ENCODE measurements around the gene CREB3. TPM values are rescaled to one million over a fixed set of nuclear protein-coding genes. Genes with fewer than 3 reads are reported as not detected.

Gene CREB3
- total RNA-seq: 79.8 and 82.0 TPM in 2 replicates

GRCh38 chr9:35732185-35732799, at the start of gene CREB3, which contains the start of gene TLN1:
CREB3 (plus strand) TSS chr9:35732666; CDS start chr9:35732773, 107 bp downstream.
TLN1 (minus strand) TSS chr9:35732195; CDS start chr9:35725694, 6,501 bp downstream.

GRCh38 chr9:35689542-35690293, 42.7 kb upstream of the CREB3 start, which contains the start of gene TPM2:
TPM2 (minus strand) TSS chr9:35689925; CDS start chr9:35689817, 108 bp downstream.

GRCh38 chr9:35748858-35749514, 16.5 kb downstream of the CREB3 start, which contains the start of the genes GBA2 and RGP1:
GBA2 (minus strand) TSS chr9:35749228; CDS start chr9:35748704, 524 bp downstream.
RGP1 (plus strand) TSS chr9:35749287; CDS start chr9:35749756, 469 bp downstream.

GRCh38 chr9:35754264-35754663, 21.8 kb downstream of the CREB3 start, which contains the start of gene MSMP:
MSMP (minus strand) TSS chr9:35754276; CDS start chr9:35754129, 147 bp downstream.

Other genes with a start within 250 kb of the CREB3 start
- gene RUSC2, start 242.6 kb upstream of the CREB3 start, total RNA-seq: 18.2 and 22.1 TPM in 2 replicates
- gene TESK1, start 127.4 kb upstream of the CREB3 start, total RNA-seq: 8.2 and 9.6 TPM in 2 replicates
- 1.1 TPM in 2 replicates for gene CD72, start 114.3 kb upstream of the CREB3 start, total RNA-seq
- gene SIT1, start 81.7 kb upstream of the CREB3 start, total RNA-seq: 0.25 and 0.53 TPM in 2 replicates
- gene RMRP, start 74.6 kb upstream of the CREB3 start, total RNA-seq: 33,640 and 43,179 TPM in 2 replicates
- gene CCDC107, start 74.4 kb upstream of the CREB3 start, total RNA-seq: 16.1 and 19.0 TPM in 2 replicates
- gene ARHGEF39, start 67.5 kb upstream of the CREB3 start, total RNA-seq: 0.44 and 0.53 TPM in 2 replicates
- gene CA9, start 58.7 kb upstream of the CREB3 start, total RNA-seq: not detected in 2 replicates
- gene TPM2, start 42.7 kb upstream of the CREB3 start, total RNA-seq: 805 and 904 TPM in 2 replicates
- 322 and 363 TPM in 2 replicates for gene TLN1, start 471 bp upstream of the CREB3 start, total RNA-seq
- 21.4 and 29.0 TPM in 2 replicates for gene GBA2, start 16.6 kb downstream of the CREB3 start, total RNA-seq
- 13.6 and 17.5 TPM in 2 replicates for gene RGP1, start 16.6 kb downstream of the CREB3 start, total RNA-seq
- 0.31 and 1.6 TPM in 2 replicates for gene MSMP, start 21.6 kb downstream of the CREB3 start, total RNA-seq
- 21.5 and 34.6 TPM in 2 replicates for gene NPR2, start 58.9 kb downstream of the CREB3 start, total RNA-seq
- 1.7 TPM in 2 replicates for gene SPAG8, start 79.6 kb downstream of the CREB3 start, total RNA-seq
- gene HINT2, start 82.4 kb downstream of the CREB3 start, total RNA-seq: 38.2 and 39.0 TPM in 2 replicates
- not detected in 2 replicates for gene FAM221B, start 96.1 kb downstream of the CREB3 start, total RNA-seq
- 2.0 and 3.0 TPM in 2 replicates for gene TMEM8B, start 96.6 kb downstream of the CREB3 start, total RNA-seq
- not detected in 2 replicates for gene OR13J1, start 137.7 kb downstream of the CREB3 start, total RNA-seq
- gene HRCT1, start 173.5 kb downstream of the CREB3 start, total RNA-seq: 1.3 and 2.2 TPM in 2 replicates
- 0.12 and 0.26 TPM in 2 replicates for gene SPAAR, start 176.8 kb downstream of the CREB3 start, total RNA-seq
- not detected in 2 replicates for gene OR2S2, start 225.5 kb downstream of the CREB3 start, total RNA-seq